Cerebellar nuclear complex (tissue), 1 donor: Measurements from ENCODE around the gene PAPSS2.
"Not testable (repeated sequence)": the region's sequence is repeated elsewhere in the genome, so short reads cannot be mapped to it uniquely, and the experiment has no call there.

Source experiments
- DNase-seq, 2 experiments: peaks; one replicate each; lab custom pipeline; 2025; lab: John Stamatoyannopoulos, UW

PAPSS2 gene

DNA sequence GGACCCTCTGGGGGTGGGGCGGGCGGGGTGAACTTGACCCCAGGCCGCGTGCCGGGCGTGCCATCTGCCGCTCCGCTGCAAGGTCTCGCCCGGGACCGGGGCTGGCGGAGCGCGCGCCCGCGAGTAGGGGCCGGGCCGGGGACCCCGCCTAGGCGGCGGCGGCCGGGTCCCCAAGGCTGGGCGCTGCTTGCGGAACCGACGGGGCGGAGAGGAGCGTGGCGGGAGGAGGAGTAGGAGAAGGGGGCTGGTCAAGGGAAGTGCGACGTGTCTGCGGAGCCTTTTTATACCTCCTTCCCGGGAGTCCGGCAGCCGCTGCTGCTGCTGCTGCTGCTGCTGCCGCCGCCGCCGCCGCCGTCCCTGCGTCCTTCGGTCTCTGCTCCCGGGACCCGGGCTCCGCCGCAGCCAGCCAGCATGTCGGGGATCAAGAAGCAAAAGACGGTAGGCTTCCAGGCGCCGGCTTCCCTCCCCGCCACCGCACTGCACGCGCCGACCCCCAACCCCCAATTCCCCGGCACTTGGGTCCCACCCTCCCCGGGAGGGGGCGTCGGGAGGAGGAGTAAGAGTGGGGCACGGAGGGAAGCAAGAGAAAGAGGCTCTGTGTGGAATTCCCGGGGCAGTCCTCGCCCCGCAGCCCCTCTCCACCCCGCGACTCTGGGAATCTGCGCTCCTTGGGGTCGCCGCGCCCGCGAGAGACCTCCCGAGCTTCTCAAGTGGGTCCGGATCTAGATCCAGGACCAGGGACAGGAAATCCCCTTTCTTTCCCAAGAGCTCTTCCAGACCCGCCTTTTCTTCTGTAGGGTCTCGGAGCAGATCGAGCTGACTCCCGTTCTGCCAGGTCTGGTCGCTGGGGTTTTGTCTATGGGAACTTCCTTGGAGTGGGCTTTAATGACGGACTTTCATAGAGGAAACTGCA, at the start of gene PAPSS2:
TSS of gene PAPSS2 (plus strand) at position 308 of the 913 bp plus-strand sequence. CDS start at position 412, 104 bp downstream.
- DNase-seq, result no peak

DNA sequence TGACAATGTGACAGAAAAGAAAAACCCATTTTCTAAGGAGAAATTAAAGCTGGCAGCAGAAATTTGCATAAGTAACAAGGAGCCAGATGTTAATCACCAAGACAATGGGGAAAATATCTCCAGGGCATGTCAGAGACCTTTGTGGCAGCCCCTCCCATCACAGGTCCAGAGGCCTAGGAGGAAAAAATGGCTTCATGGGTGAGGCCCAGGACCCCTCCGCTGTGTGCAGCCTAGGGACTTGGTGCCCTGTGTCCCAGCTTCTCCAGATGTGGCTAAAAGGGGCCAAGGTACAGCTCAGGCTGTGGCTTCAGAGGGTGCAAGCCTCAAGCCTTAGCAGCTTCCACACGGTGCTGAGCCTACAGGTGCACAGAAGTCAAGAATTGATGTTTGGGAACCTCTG, 48.3 kb upstream of the PAPSS2 start:
- DNase-seq, result not testable (repeated sequence)

DNA sequence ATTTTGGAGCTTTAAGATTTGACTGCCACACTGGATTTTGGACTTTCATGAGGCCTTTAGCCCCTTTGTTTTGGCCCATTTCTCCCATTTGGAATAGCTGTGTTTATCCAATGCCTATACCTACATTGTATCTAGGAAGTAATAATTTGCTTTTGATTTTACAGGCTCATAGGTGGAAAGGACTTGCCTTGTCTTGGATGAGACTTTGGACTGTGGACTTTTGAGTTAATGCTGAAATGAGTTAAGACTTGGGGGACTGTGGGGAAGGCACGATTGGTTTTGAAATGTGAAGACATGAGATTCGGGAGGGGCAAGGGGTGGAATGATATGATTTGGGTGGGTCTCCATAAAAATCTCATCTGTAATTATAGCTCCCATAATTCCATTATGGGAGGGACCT, 47.6 kb upstream of the PAPSS2 start:
- DNase-seq, result no peak

GRCh38 chr10:87613751-87614150, 45.9 kb upstream of the PAPSS2 start:
- no peak for DNase-seq

DNA sequence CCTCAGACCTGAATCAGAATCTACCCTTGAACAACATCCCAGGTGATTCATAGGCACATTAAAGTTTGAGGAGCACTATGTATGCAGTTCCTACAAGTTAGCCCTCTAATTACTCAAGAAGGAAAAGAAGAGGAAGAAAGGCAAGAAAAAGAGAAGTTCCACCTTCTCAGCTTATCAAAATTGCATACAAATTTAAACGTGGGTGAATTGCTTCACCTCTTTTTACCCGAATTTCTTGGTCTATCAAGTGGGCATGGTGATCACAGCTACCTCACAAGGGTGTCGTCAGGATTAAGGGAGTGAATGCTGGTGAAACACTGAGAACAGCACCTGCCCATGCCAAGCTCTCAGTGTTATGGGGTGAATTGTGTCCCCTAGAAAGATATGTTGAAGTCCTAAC, 43.8 kb upstream of the PAPSS2 start:
- DNase-seq, result no peak

- DNase-seq, result no peak
Observed at GRCh38 chr10:87617503-87617902, 42.2 kb upstream of the PAPSS2 start.

DNA sequence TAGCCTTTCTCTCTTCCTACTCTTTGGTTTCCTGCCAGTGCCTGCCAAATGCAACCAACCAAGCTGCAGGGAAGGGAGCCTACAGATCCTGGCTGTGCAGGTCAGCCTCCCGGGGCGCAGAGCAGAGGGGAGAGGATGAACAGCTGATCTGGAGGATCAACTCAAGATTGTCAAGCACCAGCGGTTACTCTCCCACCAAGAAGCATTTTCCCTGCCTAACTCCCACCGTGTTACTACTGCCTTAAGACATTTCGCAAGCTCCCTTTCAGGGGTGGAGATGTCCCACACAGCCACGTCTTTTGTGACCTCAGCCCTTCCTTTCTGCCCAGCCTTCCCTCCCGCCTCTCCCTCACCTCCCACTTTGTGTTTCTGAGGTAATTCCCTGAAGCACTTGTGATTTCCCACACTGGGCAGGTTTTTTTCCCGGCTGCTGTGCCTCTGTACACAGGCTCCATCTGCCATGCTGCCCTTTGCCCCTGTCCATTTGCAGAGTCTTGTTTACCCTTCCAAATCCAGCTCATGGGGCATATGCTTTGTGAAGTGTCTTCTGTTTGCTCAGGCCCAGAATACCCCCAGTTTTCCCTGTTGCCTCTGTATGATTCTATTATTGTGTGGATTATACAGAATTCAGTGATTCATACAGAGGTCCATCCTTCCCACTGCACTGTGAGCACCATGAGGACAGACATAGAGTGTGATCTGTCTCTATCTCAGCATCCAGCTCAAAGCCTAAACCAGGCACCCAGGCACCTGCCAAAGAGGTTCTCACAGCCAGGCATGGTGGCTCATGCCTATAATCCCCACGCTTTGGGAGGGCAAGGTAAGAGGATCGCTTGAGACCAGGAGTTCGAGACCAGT, 40.9 kb upstream of the PAPSS2 start:
- DNase-seq, result no peak

DNA sequence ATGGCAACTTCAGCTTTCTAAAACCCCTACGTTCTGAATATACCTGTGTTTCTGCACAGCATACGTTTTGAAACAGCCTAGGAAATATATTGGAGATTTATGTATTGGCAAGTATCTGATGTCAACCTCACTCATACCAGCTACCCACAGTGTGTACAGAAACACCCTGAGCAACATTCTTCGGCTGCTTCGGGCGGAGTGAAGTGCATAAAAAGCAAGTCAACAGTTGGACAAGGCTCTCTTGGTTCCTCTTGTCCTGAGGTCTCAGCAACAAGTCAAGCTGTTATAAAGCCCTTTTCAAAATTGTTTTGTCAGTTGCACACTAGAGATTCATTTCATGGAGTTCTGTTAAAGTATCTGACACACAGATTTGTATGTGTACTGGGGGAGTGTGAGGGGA, 40.0 kb upstream of the PAPSS2 start:
- DNase-seq, result no peak

GRCh38 chr10:87621440-87621839, 38.2 kb upstream of the PAPSS2 start:
- not testable (repeated sequence) for DNase-seq

- DNase-seq, result no peak
Observed at GRCh38 chr10:87622314-87623004, 37.2 kb upstream of the PAPSS2 start.

DNA sequence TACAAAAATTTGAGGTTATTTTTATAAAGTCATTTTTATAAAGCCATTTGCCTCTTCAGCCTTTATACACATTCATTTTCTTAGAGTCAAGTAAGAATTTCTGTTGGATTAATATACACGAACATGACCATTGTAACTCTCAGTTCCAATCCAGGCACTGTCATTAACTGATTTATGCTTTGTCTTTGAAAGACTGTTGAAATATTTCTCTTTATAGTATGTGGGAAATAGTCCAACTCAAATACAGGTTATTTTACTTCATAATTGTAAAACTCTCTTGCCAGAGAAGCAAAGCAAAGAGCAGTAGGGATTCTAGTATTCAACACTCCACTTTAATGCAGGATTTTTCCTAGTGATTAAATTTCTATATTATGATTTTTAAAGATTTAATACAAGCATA, 36.5 kb upstream of the PAPSS2 start:
- DNase-seq, result no peak

DNA sequence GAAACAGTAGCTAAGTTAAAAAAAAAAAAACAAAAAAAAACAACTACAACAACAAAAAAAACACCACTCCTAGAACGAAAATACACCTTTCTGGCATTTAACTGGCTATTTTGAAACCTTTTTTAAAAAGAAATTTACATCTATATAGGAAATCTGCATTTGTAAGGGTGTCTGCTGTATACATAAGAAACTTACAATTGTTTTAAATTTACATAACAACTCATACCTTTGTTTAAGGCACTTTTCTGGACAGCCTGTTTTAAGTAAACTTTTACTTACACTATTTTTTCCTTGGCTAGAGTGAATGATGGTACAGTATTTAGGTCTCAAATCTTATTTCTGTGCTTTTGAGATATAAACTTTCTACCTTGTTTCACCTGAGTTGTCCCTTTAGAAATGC, 34.0 kb upstream of the PAPSS2 start:
- no peak for DNase-seq

DNA sequence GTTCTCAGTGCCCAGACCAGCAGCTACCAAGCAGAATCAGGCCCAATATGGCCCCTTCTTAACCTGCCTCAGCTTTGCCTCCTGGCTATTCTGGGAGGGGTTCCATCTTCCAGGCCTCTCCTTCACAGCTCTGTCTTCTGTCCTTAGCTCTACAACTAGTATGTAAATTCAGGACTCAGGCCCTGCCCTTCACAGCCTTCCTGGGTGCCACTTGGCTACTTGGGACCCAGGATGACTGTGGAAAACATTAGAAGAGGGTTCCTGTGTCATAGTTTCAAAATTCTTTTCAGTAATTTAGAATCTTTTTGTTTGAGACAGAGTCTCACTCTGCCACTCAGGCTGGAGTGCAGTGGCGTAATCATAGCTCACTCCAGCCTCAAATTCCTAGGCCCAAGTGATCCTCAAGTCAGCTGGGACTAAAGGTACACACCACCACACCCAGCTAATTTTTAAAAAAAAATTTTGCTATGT, 33.2 kb upstream of the PAPSS2 start:
- DNase-seq, result no peak

DNA sequence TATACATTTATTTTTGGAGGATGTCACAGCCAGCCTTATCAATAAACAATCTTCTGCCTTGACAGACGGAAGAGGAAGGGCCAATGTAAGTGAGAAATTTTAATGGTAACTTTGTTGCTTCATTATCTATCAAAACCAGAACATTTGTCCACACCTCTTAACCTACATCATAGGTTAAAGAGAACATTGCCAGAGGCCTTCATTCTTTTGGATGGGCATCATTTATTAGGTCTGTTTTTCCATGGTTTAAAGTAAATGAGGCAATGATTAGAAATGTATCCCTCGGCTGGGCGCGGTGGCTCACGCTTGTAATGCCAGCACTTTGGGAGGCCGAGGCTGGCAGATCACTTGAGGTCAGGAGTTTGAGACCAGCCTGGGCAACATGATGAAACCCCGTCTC, 29.5 kb upstream of the PAPSS2 start:
- no peak for DNase-seq

- no peak for DNase-seq
Observed at GRCh38 chr10:87632454-87632853, 27.2 kb upstream of the PAPSS2 start.

- DNase-seq, result no peak
Observed at GRCh38 chr10:87634311-87634710, 25.4 kb upstream of the PAPSS2 start.

GRCh38 chr10:87635498-87636312, 24.0 kb upstream of the PAPSS2 start:
- DNase-seq, result no peak

DNA sequence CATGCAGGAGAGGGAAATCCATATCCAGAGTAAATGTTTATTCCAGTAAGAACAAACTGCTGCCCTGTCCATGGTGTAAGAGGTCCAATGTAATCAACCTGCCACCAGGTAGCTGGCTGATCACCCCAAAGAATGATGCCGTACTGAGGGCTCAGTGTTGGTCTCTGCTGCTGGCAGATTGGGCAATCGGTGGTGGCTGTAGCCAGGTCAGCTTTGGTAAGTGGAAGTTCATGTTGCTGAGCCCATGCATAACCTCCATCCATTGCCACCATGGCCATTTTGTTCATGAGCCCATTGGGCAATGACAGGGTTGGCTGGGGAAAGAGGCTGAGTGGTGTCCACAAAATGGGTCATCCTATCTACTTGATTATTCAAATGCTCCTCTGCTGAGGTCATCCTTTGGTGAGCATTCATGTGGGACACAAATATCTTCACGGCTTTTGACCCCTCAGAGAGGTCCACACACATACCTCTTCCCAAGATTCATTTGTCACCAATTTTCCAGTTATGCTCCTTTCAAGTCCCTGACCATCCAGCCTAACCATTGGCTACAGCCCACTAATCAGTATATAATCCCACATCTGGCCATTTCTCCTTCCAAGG, 23.3 kb upstream of the PAPSS2 start:
- no peak for DNase-seq

- DNase-seq, result no peak
Observed at GRCh38 chr10:87639493-87639892, 20.2 kb upstream of the PAPSS2 start.

GRCh38 chr10:87640043-87640442, 19.6 kb upstream of the PAPSS2 start:
- DNase-seq, result no peak

- DNase-seq, result no peak
Observed at GRCh38 chr10:87642486-87642885, 17.2 kb upstream of the PAPSS2 start.
